ENCODE results near the gene NALCN.

GRCh38 chr13:101264931-101265330 is 151.4 kb downstream of the NALCN start:
- TF ChIP-seq TAF1 (IDR thresholded peaks at IDR 0.05; ENCODE audit: low read depth) (no peak), TCF12 (IDR thresholded peaks at IDR 0.05; ENCODE audit: low read depth) (no peak), EGR1 (IDR thresholded peaks at IDR 0.05) (no peak)

Data from Ishikawa (cell line).